Measurements from ENCODE around the gene HIVEP3.

The HIVEP3 gene

DNA sequence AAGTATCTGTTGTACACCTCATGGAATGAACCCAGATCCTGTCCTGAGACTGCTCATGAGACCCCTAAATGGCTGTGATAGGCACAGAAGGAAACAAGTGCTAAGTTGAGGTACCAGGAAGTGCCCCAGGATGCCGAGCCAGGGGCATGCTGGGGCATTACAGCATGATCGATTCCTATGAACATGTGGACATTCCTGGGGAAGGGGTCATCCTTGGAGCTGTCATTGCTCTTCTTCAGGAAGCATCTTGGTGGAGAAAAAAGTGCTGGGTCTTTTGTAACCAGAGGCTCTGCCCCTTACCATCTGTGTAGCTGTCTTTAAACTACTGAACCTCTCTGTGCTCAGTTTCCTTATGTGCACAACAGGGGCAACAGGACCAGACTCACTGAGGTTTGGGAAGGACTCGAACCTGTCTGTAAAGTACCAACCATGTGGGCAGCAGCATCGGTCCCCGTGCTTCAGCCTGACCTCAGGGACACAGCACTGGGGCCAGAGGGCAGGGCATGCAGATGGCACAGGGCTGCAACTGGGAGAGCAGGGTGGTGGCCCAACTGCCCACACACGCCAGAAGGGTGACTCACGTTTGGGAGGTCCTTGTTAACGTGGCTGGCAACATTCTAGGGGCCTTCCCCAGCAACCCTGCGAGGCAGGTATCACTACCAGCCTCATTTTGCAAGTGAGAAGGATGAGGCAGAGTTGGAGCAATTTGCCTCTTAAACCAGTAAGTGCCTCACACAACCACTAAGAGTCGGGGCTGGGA lies 291.9 kb downstream of the HIVEP3 start:
- Mint-ChIP-seq H3K27ac (no peak overlapping the region), H3K4me1 (peaks cover 20% of the 10 kb centered on the region), H3K36me3 (ENCODE audit: low read depth) (no peaks in the 10 kb centered on the region), H3K27me3 (ENCODE audit: low read depth) (peaks cover 12% of the 10 kb centered on the region), H3K4me3 (no peak overlapping the region), H3K9me3 (no peaks in the 10 kb centered on the region)
- TF ChIP-seq, protein P1, sequence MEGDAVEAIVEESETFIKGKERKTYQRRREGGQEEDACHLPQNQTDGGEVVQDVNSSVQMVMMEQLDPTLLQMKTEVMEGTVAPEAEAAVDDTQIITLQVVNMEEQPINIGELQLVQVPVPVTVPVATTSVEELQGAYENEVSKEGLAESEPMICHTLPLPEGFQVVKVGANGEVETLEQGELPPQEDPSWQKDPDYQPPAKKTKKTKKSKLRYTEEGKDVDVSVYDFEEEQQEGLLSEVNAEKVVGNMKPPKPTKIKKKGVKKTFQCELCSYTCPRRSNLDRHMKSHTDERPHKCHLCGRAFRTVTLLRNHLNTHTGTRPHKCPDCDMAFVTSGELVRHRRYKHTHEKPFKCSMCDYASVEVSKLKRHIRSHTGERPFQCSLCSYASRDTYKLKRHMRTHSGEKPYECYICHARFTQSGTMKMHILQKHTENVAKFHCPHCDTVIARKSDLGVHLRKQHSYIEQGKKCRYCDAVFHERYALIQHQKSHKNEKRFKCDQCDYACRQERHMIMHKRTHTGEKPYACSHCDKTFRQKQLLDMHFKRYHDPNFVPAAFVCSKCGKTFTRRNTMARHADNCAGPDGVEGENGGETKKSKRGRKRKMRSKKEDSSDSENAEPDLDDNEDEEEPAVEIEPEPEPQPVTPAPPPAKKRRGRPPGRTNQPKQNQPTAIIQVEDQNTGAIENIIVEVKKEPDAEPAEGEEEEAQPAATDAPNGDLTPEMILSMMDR (IDR thresholded peaks at IDR 0.05; ENCODE audit: unreplicated experiment in 3 of 3) = no peak

DNA sequence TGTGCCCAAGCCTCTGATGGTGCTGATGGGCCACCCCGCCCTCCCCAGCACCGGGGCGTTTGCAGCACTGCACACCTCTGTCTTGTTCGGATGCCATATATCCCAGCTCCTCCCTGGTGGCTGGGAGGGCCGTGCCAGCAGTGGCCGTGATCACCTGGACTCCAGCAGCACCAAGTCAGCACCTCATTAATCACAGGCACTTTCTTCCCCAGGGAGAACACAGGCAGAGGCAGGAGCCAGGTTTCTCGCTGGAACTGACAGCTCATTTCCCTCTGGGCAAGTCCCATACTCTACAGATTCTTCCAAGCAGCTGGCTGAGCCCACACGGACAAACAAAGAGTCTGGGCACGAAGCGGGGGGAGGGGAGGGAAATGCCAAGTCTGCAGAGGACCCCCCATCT lies 292.6 kb downstream of the HIVEP3 start:
- TF ChIP-seq, protein P1 (IDR thresholded peaks at IDR 0.05; ENCODE audit: unreplicated experiment in 3 of 3) = no peak
- Mint-ChIP-seq H3K4me1 (peaks cover 23% of the 10 kb centered on the region), H3K27me3 (ENCODE audit: low read depth) (peaks cover 8% of the 10 kb centered on the region), H3K9me3 (no peaks in the 10 kb centered on the region), H3K36me3 (ENCODE audit: low read depth) (no peaks in the 10 kb centered on the region), H3K4me3 (no peak overlapping the region), H3K27ac (peak overlapping the region in 1 of 3 experiments; percentile 51)

DNA sequence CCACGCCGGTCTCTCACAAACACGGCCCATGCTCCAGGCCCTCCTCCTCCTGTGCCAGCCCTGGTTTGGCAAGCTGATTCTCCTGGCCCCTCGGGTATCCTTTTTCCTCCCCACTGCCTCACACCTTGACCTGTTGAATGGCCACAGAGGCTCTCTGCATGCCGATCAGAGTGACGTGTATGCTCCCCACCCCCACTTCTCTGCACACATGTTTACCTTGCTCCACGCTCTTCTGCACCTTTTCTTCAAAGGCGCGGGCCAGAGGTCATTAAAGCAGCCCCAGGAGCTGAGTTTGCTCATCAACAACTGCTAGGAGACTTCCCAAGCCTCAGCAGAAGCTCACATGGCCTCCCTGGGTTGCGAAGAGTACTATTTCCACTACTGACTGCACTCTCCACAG lies 295.0 kb downstream of the HIVEP3 start:
- H3K27ac Mint-ChIP-seq = no peak overlapping the region
- H3K27me3 Mint-ChIP-seq (ENCODE audit: low read depth) = peaks cover 4% of the 10 kb centered on the region
- no peak overlapping the region for H3K4me3 Mint-ChIP-seq
- no peaks in the 10 kb centered on the region for H3K9me3 Mint-ChIP-seq
- H3K36me3 Mint-ChIP-seq (ENCODE audit: low read depth) = no peaks in the 10 kb centered on the region
- TF ChIP-seq, protein P1 (IDR thresholded peaks at IDR 0.05; ENCODE audit: unreplicated experiment in 3 of 3) = no peak
- H3K4me1 Mint-ChIP-seq = peaks cover 29% of the 10 kb centered on the region

DNA sequence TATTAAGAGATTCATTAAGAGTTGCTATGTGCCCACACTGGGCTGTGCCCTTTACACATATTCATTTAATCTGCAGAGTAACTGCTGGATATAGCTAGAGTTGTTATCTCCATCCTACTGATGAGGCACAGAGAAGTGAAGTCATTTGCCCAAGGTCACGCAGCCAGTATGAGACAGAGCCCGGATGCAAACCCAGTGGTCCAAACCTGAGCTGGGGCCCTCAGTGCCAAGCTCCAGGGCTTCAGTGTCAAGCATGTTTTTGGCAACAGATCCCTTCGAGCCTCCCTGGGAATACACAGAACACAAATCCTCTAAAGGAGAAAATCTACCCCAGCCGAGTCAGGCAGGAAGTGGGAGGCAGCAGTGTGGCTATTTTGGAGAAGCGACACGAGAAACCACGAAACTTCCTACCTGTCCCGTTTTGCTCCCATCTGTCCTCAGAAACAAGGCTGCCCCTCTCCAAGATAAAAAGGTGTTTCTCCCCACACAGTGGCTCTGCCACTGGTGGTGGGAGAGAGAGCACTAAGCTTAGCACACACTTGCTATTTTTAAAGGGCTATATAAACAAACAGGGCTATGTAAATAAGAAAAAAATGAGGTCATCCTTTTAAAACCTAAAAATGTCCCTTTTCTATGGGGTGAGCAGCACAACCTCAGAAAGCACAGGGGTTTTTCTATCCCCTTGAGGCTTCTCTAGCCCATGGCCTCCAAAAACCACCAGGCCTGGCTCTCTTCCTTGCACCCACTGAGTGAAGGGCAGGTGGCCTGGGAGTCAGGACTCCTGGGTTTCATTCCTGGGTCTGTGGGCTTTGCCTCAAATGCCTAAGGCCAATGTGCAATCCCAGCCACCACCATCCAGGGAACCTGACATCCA lies 295.6 kb downstream of the HIVEP3 start:
- Mint-ChIP-seq H3K4me1 (peaks cover 29% of the 10 kb centered on the region), H3K9me3 (no peaks in the 10 kb centered on the region), H3K27ac (no peak overlapping the region), H3K4me3 (no peak overlapping the region), H3K27me3 (ENCODE audit: low read depth) (peaks cover 1% of the 10 kb centered on the region), H3K36me3 (ENCODE audit: low read depth) (no peaks in the 10 kb centered on the region)
- TF ChIP-seq, protein P1 (IDR thresholded peaks at IDR 0.05; ENCODE audit: unreplicated experiment in 3 of 3) = no peak

DNA sequence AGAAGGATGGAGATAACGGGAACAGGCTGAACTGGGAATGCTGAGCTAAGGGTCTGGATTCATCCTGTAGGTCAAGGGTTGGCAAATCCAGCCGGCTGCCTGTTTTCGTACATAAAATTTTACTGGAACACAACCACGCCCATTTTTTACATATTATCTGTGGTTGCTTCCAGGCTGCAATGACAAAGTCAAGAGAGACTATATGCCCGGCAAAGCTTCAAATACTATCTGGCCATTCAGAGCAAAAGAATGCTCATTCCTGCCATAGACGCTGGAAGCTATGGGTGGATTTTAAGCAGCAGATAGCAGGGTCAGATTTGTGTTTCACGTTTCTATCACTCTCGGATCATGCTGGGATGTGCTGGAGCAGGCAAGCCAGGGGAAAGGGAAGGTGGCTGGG lies 296.3 kb downstream of the HIVEP3 start:
- Mint-ChIP-seq H3K4me3 (no peak overlapping the region), H3K9me3 (no peaks in the 10 kb centered on the region), H3K27me3 (ENCODE audit: low read depth) (no peaks in the 10 kb centered on the region), H3K4me1 (peaks cover 34% of the 10 kb centered on the region), H3K27ac (no peak overlapping the region), H3K36me3 (ENCODE audit: low read depth) (no peaks in the 10 kb centered on the region)
- TF ChIP-seq, protein P1 (IDR thresholded peaks at IDR 0.05; ENCODE audit: unreplicated experiment in 3 of 3) = no peak

Data from nephron (organoid).